Osteocyte (in vitro differentiated cells): ENCODE data around the gene DAB2IP. TPM values are rescaled to one million over a fixed set of nuclear protein-coding genes. Genes with fewer than 3 reads are reported as not detected.

ENCODE experiments used
- DNase-seq: peaks from one replicate; pipeline ENCODE4 v3.0.0; 2021; ENCODE audit warnings: mixed read lengths; ENCODE audit not compliant: unreplicated experiment; ENCODE audit errors: extremely low spot score
- H3K27ac Mint-ChIP-seq: one replicate; pipeline ENCODE4 v1.8.0; 2021; ENCODE audit warnings: mild to moderate bottlenecking, mixed read lengths; ENCODE audit not compliant: unreplicated experiment
- H3K27me3 Mint-ChIP-seq: one replicate; pipeline ENCODE4 v1.8.0; 2021; ENCODE audit warnings: mixed read lengths; ENCODE audit not compliant: unreplicated experiment
- H3K36me3 Mint-ChIP-seq: one replicate; pipeline ENCODE4 v1.8.0; 2021; ENCODE audit warnings: mixed read lengths; ENCODE audit not compliant: unreplicated experiment
- H3K4me1 Mint-ChIP-seq: one replicate; pipeline ENCODE4 v1.8.0; 2021; ENCODE audit warnings: mixed read lengths; ENCODE audit not compliant: unreplicated experiment
- H3K4me3 Mint-ChIP-seq: one replicate; pipeline ENCODE4 v1.8.0; 2021; ENCODE audit warnings: mild to moderate bottlenecking, moderate library complexity, mixed read lengths; ENCODE audit not compliant: unreplicated experiment
- H3K9me3 Mint-ChIP-seq: one replicate; pipeline ENCODE4 v1.8.0; 2021; ENCODE audit warnings: mixed read lengths; ENCODE audit not compliant: unreplicated experiment
- CTCF ChIP-seq: fragments of 200-600 bp; sonication (generic); IDR thresholded peaks from 2 replicates; pipeline ENCODE4 v1.5.0; 2021; ENCODE audit warnings: antibody characterized with exemption, mild to moderate bottlenecking, moderate library complexity
- total RNA-seq: library from RNA; stranded (reverse); gene quantifications from 2 replicates; pipeline ENCODE4 v1.2.1, GENCODE V29; 2021

The DAB2IP gene
- total RNA-seq, 1 donor from 2014 or later: 43.6 TPM

DNA sequence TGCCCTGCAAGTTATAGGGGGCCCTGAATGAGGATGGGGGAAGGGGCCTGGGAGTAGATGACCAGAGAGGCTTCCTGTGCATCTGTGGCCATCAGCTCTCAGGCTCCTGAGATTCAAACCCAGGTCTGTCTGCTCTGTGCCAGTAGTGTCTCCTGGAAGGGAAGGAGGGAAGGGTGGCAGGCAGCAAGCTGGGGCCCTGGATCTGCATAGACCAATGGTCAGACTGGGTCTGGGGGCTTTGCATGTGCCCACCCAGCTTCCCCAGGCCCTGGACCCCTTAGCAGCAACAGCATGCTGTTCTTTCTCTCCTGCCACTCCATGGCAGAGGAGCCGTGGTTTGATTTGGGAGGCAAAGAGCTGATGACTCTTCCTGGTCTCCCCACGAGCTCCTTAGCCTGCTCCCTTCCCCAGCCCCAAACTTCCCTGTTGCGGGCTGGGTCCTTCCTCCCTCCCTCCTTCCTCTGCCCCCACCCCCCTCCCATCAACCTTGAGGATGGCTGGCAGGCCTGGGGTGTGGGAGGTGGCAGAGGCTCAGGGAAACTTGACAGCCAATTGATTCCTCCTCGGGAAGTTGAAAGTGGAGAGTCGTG is 31.6 kb downstream of the DAB2IP start:
- no peaks in the 10 kb centered on the region for H3K9me3 Mint-ChIP-seq
- H3K27me3 Mint-ChIP-seq: no peaks in the 10 kb centered on the region
- H3K27ac Mint-ChIP-seq: no peak overlapping the region
- peaks cover 6% of the 10 kb centered on the region for H3K36me3 Mint-ChIP-seq
- H3K4me3 Mint-ChIP-seq: no peak overlapping the region
- no peak for TF ChIP-seq CTCF
- DNase-seq: no peak
- H3K4me1 Mint-ChIP-seq: peaks cover 3% of the 10 kb centered on the region

DNA sequence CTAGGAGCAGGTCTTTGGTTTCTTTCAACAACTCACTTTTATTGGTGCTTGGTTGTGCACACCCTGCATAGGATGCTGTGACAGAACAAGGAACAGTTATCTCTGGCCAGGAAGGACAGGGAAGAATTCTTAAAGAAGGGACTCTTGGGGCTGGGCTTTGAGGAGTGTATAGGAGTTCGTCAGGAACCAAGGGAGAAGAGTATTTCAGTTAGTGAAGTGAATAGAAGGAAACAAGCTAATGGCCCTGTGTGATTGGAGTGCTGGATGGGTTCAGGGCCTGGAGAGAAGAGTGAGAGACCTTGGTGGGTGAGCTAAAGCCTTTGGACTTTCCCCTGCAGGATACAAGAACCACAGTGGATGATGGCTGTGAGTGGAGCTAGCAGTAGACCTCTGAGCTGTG is 32.2 kb downstream of the DAB2IP start:
- no peak overlapping the region for H3K27ac Mint-ChIP-seq
- H3K4me3 Mint-ChIP-seq: no peak overlapping the region
- H3K9me3 Mint-ChIP-seq: no peaks in the 10 kb centered on the region
- no peaks in the 10 kb centered on the region for H3K27me3 Mint-ChIP-seq
- DNase-seq: no peak
- H3K36me3 Mint-ChIP-seq: peaks cover 6% of the 10 kb centered on the region
- peaks cover 3% of the 10 kb centered on the region for H3K4me1 Mint-ChIP-seq
- TF ChIP-seq CTCF: no peak

- DNase-seq: no peak
- Mint-ChIP-seq H3K9me3 (no peaks in the 10 kb centered on the region), H3K27ac (no peak overlapping the region), H3K4me3 (no peak overlapping the region), H3K27me3 (no peaks in the 10 kb centered on the region), H3K36me3 (peaks cover 3% of the 10 kb centered on the region), H3K4me1 (peaks cover 3% of the 10 kb centered on the region)
- peak; percentile 61 for TF ChIP-seq CTCF
Observed at GRCh38 chr9:121684381-121685145, 33.1 kb downstream of the DAB2IP start.

DNA sequence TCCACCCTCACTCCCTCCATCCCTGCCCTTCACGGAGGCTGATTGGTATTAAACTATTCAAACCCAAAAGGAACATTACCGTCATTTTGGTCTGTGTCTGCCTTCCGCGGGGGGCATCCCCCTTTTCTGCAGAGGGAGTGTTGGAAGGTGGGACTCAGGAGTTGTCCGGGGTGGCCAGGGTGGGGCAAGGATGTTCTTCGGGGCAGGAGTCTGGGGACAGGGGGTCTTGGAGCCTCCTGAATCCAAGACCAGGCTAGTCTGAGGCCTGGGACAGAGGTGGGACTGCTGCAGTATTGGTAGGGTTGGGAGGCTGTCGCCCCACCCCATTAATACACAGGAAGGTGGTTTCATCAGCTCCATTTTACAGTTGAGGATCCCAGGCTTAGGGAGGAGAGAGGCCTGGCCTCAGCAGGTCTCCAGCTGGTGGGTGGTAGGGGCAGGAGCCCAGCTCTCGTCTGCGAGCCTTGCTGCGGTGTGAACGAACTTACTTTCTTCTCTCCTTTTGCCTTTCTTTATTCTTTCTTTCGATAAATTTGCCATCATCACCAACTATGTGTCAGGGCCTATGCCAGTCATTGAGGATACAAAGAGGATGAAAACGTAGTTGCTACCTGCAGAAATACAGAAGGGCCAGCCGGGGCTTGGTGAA is 33.8 kb downstream of the DAB2IP start:
- no peaks in the 10 kb centered on the region for H3K27me3 Mint-ChIP-seq
- no peaks in the 10 kb centered on the region for H3K36me3 Mint-ChIP-seq
- TF ChIP-seq CTCF: no peak
- H3K9me3 Mint-ChIP-seq: no peaks in the 10 kb centered on the region
- H3K27ac Mint-ChIP-seq: no peak overlapping the region
- DNase-seq: no peak
- peaks cover 3% of the 10 kb centered on the region for H3K4me1 Mint-ChIP-seq
- H3K4me3 Mint-ChIP-seq: no peak overlapping the region

- H3K4me1 Mint-ChIP-seq: peaks cover 3% of the 10 kb centered on the region
Observed at GRCh38 chr9:121685795-121686377, 34.5 kb downstream of the DAB2IP start.

More at GRCh38 chr9:121685795-121686377, 34.5 kb downstream of the DAB2IP start:
- Mint-ChIP-seq H3K36me3 (no peaks in the 10 kb centered on the region), H3K27me3 (no peaks in the 10 kb centered on the region), H3K27ac (no peak overlapping the region), H3K4me3 (no peak overlapping the region), H3K9me3 (no peaks in the 10 kb centered on the region)
- no peak for DNase-seq
- TF ChIP-seq CTCF: no peak
